Measurements from ENCODE around the gene RALGPS1.

Gene RALGPS1

GRCh38 chr9:127029548-127029947, 115.0 kb downstream of the RALGPS1 start:
- no peak for DNase-seq

DNA sequence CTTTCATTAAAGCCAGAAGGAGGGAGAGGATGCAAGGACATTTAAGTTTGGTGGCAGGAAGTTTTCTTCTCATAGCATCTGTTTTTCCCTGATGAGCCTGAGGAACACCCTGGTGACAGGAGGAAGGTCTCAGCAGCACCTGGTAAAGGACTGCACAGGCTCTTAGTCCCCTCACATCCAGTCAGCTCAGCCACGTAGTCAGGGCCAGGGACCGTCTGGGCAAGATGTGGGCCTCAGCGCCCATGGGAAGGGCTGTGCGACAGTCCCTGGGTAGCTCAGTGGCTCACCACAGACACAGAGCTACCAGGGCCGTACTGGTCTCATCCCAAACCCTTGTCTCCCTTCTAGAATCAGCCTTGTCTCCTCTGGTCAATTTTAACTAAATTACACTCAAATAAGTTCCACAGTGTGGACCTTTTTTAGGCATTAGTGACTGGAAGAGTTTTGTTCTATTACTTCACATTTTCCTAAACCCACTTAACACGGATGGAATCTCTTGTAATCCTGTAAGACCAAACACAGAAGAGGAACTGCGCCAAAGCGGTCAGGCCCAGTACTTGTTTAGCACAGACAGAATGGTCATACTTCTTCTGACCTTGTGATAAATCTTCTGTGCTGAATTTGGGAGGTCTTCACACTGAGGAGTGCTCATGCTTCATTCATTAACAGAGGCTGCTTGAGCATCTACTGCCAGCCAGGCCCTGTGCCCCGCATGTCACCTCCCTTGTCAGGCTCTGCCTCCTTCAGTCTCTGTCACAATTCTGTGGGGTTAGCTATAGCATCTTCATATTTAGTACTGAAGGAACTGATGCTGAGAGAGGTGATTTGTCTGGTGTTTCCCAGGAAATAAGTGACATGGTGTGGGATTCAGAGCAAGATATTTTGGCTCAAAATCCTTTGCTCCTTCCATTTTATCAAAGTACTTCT, 116.5 kb downstream of the RALGPS1 start:
- no peak for DNase-seq

DNA sequence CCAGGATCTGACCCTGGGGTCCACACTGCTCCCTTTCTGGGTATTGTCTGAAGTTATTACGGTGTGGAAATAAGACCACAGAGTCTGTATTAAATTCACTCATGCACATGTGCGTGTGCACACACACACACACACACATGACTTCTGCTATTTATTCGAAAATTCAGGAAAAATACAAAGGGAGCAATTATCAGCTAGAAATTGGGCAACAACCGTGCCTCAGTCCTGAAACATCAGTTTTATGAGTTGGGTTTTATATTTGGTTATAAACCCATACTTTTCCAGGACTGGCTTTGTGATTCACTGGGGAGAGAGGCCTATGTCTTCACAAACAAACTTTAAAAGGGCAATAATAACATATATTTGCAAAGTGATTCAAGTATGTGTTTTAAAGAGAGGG, 117.7 kb downstream of the RALGPS1 start:
- DNase-seq = no peak

- DNase-seq = no peak
These were observed 118.5 kb downstream of the RALGPS1 start for GRCh38 chr9:127033061-127033460.

DNA sequence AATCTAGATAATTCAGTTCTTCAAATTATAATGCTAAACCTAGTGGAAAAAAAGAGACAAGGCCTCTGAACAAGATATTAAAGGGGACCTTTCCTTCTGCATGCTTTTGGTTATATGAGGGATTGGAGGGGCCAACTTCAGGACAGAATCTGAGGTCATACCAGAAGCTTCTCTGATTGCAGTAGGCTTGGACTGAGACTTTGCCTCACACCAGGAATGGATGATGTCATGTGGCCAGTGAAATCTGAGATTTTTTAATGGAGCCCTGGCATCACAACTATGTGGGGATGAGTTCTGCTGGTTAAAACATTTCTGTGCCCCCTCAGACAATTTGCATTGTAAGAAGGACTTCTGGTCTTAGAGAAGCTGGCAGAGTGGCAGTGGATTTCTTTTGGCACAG, 119.2 kb downstream of the RALGPS1 start:
- no peak for DNase-seq

GRCh38 chr9:127034691-127035090, 120.1 kb downstream of the RALGPS1 start:
- DNase-seq = no peak

GRCh38 chr9:127035423-127035822, 120.8 kb downstream of the RALGPS1 start:
- no peak for DNase-seq

- DNase-seq = no peak
These were observed 121.4 kb downstream of the RALGPS1 start for GRCh38 chr9:127035948-127036347.

DNA sequence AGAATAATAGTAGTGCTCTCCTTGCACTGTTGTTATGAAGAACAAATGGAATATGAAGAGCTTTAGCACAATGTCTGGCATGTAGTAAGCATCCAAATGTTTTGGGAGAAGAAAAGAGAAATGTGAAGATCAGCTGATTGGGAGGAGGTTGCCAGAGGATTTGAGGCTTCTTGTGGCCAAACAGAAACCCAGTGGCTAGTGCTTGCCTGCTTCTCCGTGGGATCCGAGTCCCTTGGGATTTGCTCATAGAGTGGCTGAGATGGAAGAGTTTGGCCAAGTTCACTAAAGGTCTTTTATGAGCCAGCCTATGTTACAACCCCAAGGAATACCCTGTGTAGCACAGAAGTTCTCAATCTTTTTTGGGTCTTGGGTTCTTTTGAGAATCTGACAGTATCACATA, 121.9 kb downstream of the RALGPS1 start:
- DNase-seq = no peak

DNA sequence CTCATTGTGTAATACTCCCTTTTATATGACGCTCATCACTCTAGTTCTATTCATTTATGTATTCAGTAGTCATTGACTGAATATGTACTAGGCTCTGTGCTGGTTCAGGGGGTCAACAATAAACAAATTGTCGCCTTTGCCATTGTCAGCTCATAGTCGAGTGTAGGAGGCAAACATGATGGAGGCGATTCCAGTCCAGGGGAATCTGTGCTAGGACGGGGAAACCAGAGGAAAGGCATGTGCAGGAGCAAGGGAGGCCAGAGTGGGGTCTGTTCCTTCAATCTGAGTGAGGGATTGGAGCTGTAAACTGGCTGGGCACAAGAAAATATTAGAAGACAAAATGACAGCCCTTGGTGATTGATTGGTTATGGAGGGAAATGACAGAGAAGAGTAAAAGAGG, 123.9 kb downstream of the RALGPS1 start:
- no peak for DNase-seq

DNA sequence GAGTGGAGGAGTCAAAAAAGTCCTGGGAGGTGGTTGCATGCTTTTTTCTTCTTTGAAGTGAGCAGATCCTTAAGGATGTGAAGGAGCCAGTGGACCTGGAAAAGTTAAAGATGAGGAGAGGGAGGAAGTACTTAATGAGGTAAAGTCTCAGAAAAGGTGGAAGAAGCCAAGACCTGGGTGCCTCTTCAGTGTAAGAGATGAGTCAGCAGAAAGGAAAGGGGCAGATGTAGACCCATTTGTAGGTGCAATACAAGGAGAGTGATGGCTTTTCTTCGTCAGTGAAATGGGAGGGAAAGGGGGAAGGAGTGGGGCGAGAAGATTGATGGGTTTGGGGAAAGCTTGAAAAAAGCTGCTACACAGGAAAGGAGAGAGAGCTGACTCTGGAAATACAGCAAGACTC, 124.9 kb downstream of the RALGPS1 start:
- no peak for DNase-seq

- no peak for DNase-seq
These were observed 130.6 kb downstream of the RALGPS1 start for GRCh38 chr9:127045148-127045547.

GRCh38 chr9:127047971-127048370, 133.4 kb downstream of the RALGPS1 start:
- DNase-seq = no peak

DNA sequence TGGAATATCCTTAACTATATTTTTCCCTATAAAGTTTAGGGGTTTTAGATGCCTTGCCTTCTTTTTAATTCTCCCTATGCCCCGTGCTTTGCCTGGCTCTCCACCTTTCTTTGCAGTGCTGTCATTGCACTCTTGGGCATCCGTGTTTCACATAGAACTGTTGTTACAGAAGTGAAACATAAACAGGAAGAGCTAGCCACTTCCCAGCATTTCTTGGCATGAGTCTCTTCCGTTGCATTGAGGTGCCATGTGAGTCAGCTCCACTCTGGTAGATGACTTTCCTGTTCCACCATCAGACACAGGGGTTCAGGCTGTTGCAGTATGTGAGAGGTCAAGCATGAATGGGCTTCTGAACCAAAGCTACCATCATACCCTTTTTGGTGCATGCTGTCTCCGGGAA, 134.5 kb downstream of the RALGPS1 start:
- DNase-seq = no peak

DNA sequence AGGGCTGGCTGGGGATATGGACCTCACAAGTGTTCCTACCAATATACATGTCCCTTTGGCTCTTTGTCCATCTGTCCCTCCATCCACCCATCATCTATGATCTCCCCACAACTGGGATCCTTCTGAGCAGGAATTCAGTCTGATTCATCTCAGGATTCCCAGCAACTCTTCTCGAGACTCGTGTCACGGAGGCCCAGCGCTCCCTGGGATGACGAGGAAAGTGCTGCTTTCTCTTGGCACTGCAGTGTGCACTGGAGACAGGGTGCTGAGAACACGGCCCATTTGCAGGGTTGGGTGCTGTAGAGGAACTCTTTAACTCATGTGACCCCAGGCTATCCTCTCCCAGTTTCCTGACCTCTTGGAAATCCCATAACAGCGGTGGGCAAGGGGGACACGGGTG, 135.0 kb downstream of the RALGPS1 start:
- no peak for DNase-seq

GRCh38 chr9:127050152-127050551, 135.6 kb downstream of the RALGPS1 start:
- DNase-seq = no peak

GRCh38 chr9:127050591-127051001, 136.0 kb downstream of the RALGPS1 start:
- no peak for DNase-seq

DNA sequence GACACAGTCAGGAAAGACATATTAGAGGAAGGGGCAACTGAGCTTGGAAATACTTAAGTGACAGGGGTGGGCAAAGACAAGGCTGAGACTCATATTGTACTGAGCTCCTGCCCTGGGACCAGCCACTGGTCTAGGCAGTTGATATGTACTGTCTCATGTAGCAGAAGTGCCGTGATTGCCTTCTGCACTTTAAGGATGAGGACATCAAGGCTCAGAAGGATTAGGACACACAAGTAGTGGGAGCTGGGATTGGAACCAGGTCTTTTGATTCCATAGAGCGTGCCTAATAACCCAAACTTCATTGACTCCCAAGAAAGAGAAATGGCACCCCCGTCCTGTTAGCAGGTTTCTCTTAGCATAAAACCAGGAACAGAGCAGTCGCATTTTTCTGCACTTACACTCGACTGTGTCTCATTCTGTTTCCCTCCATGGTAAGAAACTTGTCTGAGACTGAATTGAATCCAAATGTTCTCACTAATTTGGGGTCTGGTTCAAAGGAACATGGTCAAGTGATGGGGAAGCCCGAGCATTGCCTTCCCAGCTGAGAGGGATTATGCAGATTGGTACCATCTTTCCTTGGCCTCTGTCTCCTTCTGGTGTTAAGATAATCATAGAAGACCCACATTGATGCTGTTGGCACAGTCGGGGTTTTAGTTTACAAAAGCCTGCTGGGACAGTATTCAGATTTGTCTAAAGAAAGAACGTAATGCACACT, 137.5 kb downstream of the RALGPS1 start:
- no peak for DNase-seq

GRCh38 chr9:127053057-127053821, 138.7 kb downstream of the RALGPS1 start:
- no peak for DNase-seq

DNA sequence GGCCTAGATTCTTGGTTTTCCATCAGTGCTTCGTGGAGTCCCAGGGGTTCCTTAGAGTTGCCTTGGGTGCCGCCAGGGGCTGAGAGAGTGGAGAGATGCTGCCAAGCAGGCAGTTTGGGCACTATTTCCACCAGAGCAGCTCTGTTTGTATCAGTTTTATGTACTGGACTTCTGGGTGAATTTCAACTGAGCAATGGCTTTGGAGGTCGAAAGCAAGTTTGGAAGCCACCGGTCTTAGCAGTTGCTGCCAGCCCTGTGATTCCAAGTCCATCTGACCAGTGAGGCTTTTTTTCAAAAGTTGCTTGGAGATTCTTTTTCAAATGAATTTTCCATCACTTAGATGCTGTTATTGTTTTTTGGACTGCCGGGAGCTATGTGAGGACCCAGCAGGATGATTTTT, 139.4 kb downstream of the RALGPS1 start:
- DNase-seq = no peak

DNA sequence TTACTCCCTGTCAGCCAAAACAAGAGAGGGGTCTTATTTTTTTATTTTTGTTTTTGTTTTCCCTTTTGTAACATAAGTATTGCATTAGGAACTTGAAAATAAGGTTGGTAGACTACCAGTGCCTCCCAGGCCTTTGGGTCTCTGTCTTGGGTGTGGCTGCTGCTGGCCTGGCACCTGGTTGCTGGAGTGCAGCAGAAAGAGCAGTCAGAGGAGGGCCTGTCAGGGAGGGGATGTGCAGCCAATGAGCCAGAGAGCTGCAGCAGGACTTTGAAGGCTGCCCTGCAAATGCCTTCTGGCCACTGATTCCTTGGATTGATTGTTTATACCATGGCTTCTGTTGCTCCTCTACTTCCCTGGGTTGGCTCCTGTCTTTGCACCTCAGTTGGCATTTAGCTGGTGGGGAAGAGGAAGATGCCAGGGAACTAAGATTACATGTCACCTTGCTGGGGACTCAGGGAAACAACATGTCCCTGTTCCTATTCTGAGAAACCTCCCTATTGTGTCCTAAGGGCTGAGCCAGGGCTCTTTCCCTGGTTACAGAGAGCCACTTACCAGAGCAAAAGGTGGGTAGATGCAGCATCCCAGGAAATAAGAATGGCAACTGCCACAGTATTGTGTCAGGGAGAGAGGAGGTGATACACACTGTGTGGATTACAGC, 141.3 kb downstream of the RALGPS1 start:
- no peak for DNase-seq

- DNase-seq = no peak
These were observed 141.9 kb downstream of the RALGPS1 start for GRCh38 chr9:127056446-127056845.

All from activated T-cell treated with anti-CD3 and anti-CD28 coated beads, Interleukin-2, amount 50 U/mL, for 1 hour (primary cell).